Measurements from ENCODE around the gene SPDYE6. TPM values are rescaled to one million over a fixed set of nuclear protein-coding genes. Genes with fewer than 3 reads are reported as not detected.

Gene SPDYE6
- total RNA-seq, 1 donor from 2014 or later, result not detected

DNA sequence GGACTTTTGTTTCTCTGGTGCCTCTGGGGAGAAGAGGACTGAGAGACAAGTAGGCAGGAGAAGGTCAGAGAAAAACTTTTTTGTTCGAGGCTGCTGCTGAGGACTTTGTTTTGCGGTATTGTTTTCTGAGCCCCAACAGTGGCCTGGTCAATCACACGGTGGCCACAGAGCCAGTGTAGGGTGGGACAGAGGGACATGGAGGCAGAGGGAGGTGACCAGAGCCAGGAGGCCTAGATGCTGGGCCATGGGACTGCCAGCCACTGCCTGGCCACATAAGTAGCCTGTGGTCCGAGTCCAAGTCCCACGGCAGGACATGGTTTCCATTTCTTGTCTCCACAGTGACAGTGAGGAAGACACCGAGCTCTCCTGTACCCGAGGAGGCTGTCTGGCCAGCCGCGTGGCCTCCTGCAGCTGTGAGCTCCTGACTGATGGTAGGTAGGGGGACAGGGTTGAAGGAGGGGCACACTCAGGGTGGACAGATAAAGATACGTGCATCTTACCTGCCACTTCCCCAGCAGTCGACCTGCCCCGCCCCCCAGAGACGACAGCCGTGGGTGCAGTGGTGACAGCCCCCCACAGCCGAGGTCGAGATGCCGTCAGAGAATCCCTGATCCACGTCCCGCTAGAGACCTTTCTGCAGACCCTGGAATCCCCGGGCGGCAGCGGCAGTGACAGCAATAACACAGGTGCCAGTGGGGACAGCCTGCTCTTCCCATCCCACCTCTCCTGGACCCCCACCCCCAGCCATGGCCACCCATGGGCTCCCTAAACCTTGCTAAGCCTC, 42.1 kb downstream of the SPDYE6 start:
- H3K4me1 Mint-ChIP-seq (ENCODE audit: low read depth), result no peaks in the 10 kb centered on the region
- no peaks in the 10 kb centered on the region for H3K27me3 Mint-ChIP-seq
- H3K9me3 Mint-ChIP-seq (ENCODE audit: low read depth), result no peaks in the 10 kb centered on the region
- H3K36me3 Mint-ChIP-seq (ENCODE audit: insufficient read depth), result peaks cover 6% of the 10 kb centered on the region
- H3K4me3 Mint-ChIP-seq (ENCODE audit: low read depth), result no peak overlapping the region
- no peak for TF ChIP-seq CTCF (IDR thresholded peaks at IDR 0.05; ENCODE audit: unreplicated experiment)
- no peak overlapping the region for H3K27ac Mint-ChIP-seq
- no peak for DNase-seq (ENCODE audit: low spot score, unreplicated experiment)

DNA sequence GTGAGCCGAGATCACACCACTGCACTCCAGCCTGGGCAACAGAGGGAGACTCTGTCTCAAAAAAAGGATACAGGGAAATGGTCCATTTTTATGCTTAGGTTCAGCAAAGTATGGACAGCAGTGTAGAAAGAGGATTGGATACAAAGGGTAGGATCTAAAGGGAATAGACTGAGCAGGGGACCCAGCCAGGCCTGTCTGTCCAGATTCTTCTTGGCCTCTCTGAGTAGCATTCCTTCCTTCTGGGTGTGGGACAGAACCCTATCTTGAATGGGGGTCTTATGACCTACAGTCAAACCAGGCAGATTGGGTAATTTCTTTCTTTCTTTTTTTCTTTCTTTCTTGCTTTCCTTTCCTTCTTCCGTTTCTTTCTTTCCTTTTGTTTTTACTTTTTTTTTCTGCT, 43.9 kb downstream of the SPDYE6 start:
- Mint-ChIP-seq H3K4me3 (ENCODE audit: low read depth) (no peak overlapping the region), H3K9me3 (ENCODE audit: low read depth) (no peaks in the 10 kb centered on the region), H3K4me1 (ENCODE audit: low read depth) (peaks cover 1% of the 10 kb centered on the region), H3K36me3 (ENCODE audit: insufficient read depth) (peaks cover 6% of the 10 kb centered on the region), H3K27ac (no peak overlapping the region), H3K27me3 (no peaks in the 10 kb centered on the region)
- no peak for TF ChIP-seq CTCF (IDR thresholded peaks at IDR 0.05; ENCODE audit: unreplicated experiment)
- no peak for DNase-seq (ENCODE audit: low spot score, unreplicated experiment)

DNA sequence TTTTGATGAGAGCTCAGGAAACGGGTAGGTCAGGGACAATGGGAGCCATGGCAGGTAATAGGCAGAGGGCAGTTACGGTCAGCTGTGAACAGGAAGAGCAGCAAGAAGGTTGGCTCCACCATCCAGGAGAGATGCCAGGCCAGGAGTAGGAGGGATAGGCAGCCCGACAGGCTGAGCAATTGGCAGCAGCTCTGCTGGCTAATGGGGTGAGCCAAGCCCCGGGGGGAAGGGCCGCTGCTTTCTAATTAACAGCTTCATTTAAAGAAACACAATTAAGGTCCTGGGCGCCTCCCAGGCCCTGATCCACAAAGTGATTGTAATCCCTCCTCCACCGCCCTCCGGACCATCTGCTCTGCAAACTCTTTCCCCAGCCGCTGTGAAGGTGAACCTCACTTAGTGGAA, 45.8 kb downstream of the SPDYE6 start:
- Mint-ChIP-seq H3K4me1 (ENCODE audit: low read depth) (peaks cover 3% of the 10 kb centered on the region), H3K9me3 (ENCODE audit: low read depth) (no peaks in the 10 kb centered on the region), H3K36me3 (ENCODE audit: insufficient read depth) (peaks cover 4% of the 10 kb centered on the region), H3K27ac (no peak overlapping the region), H3K4me3 (ENCODE audit: low read depth) (no peak overlapping the region), H3K27me3 (no peaks in the 10 kb centered on the region)
- TF ChIP-seq CTCF (IDR thresholded peaks at IDR 0.05; ENCODE audit: unreplicated experiment), result no peak
- no peak for DNase-seq (ENCODE audit: low spot score, unreplicated experiment)

GRCh38 chr7:102306916-102307677, 49.1 kb downstream of the SPDYE6 start:
- no peaks in the 10 kb centered on the region for H3K27me3 Mint-ChIP-seq
- H3K36me3 Mint-ChIP-seq (ENCODE audit: insufficient read depth), result peaks cover 3% of the 10 kb centered on the region
- peaks cover 3% of the 10 kb centered on the region for H3K4me1 Mint-ChIP-seq (ENCODE audit: low read depth)
- H3K4me3 Mint-ChIP-seq (ENCODE audit: low read depth), result no peak overlapping the region
- no peak for DNase-seq (ENCODE audit: low spot score, unreplicated experiment)
- no peaks in the 10 kb centered on the region for H3K9me3 Mint-ChIP-seq (ENCODE audit: low read depth)
- TF ChIP-seq CTCF (IDR thresholded peaks at IDR 0.05; ENCODE audit: unreplicated experiment), result no peak
- no peak overlapping the region for H3K27ac Mint-ChIP-seq

GRCh38 chr7:102305414-102306268, 50.6 kb downstream of the SPDYE6 start:
- Mint-ChIP-seq H3K36me3 (ENCODE audit: insufficient read depth) (peaks cover 3% of the 10 kb centered on the region), H3K4me3 (ENCODE audit: low read depth) (no peak overlapping the region), H3K27ac (no peak overlapping the region), H3K9me3 (ENCODE audit: low read depth) (no peaks in the 10 kb centered on the region), H3K27me3 (no peaks in the 10 kb centered on the region), H3K4me1 (ENCODE audit: low read depth) (peaks cover 3% of the 10 kb centered on the region)
- TF ChIP-seq CTCF (IDR thresholded peaks at IDR 0.05; ENCODE audit: unreplicated experiment), result no peak
- DNase-seq (ENCODE audit: low spot score, unreplicated experiment), result no peak
